GM12878 (cell line): ENCODE measurements around the gene DGKE. TPM values are rescaled to one million over a fixed set of nuclear protein-coding genes. Genes with fewer than 3 reads are reported as not detected.

Experiments used
- ATAC-seq: fragments of 200-7000 bp; cut with Tn5 transposase; 3 replicates; pipeline ENCODE4 v1.9.1; 2020; ENCODE audit warnings: mild to moderate bottlenecking, moderate library complexity
- BruUV-seq: library from RNA; stranded (reverse); fragments of 400-500 nt; replicated peaks from 2 replicates; lab custom pipeline; 2021; lab: Mats Ljungman, UMichigan
- CTCF ChIA-PET: fragments of 300-600 bp; sonication (Branson Sonifier 250); formaldehyde crosslinking; extraction: SDS; loops from one replicate; lab custom pipeline; 2021; ENCODE audit warnings: inconsistent platforms; lab: Yijun Ruan, JAX
- POLR2A ChIA-PET: fragments of 350-600 bp; formaldehyde crosslinking; extraction: SDS; loops from one replicate; lab custom pipeline; 2021; ENCODE audit warnings: inconsistent platforms; lab: Charles Lee
- RAD21 ChIA-PET: fragments of 300-600 bp; sonication (Branson Sonifier 250); formaldehyde crosslinking; loops from one replicate; lab custom pipeline; 2023; ENCODE audit warnings: antibody characterized with exemption; ENCODE audit not compliant: unreplicated experiment; lab: Charles Lee
- SMC1A ChIA-PET: fragments of 300-600 bp; sonication (Branson Sonifier 250); formaldehyde crosslinking; loops from one replicate; lab custom pipeline; 2023; ENCODE audit not compliant: unreplicated experiment, uncharacterized antibody; lab: Charles Lee
- DNase-seq: peaks from one replicate; pipeline ENCODE4 v3.0.0-alpha.2; 2011; ENCODE audit warnings: low read depth, low spot score
- FAIRE-seq: peaks from 3 replicates; lab custom pipeline; 2011; peaks lifted over from hg19 to GRCh38; lab: Jason Lieb, UNC
- H2AFZ ChIP-seq: 2 replicates; pipeline ENCODE4 v1.6.0; 2011; ENCODE audit warnings: low read depth, low read length, control low read depth; ENCODE audit not compliant: control insufficient read depth
- H3K27ac ChIP-seq: 2 replicates; pipeline ENCODE4 v1.5.1; 2011; ENCODE audit warnings: control low read depth; ENCODE audit not compliant: control insufficient read depth, insufficient read depth
- H3K27me3 ChIP-seq, 2 experiments: replicated peaks in 1 of 2; 2 replicates each; pipeline versions ENCODE4 v1.6.0 to v1.6.1; 2011; ENCODE audit warnings: low read length in 1 of 2; ENCODE audit not compliant: control insufficient read depth in 2 of 2, insufficient read depth in 2 of 2
- H3K36me3 ChIP-seq, 2 experiments: 2 replicates each; pipeline ENCODE4 v1.5.1; 2011; ENCODE audit warnings: low read length in 1 of 2; ENCODE audit not compliant: control insufficient read depth in 2 of 2, insufficient read depth in 2 of 2
- H3K4me1 ChIP-seq: 2 replicates; pipeline ENCODE4 v1.6.1; 2011; ENCODE audit warnings: mild to moderate bottlenecking, low read length, moderate library complexity, mixed read lengths; ENCODE audit not compliant: control insufficient read depth, insufficient read depth
- H3K4me2 ChIP-seq: 2 replicates; pipeline ENCODE4 v1.6.0; 2011; ENCODE audit warnings: control low read depth; ENCODE audit not compliant: control insufficient read depth, insufficient read depth
- H3K4me3 ChIP-seq: fragments of 200-600 bp; sonication (generic); 2 replicates; pipeline ENCODE4 v1.5.1; 2016
- H3K79me2 ChIP-seq: 2 replicates; pipeline ENCODE4 v1.6.0; 2011; ENCODE audit warnings: low read length; ENCODE audit not compliant: control insufficient read depth, insufficient read depth
- H3K9ac ChIP-seq: 2 replicates; pipeline ENCODE4 v1.8.0; 2011; ENCODE audit warnings: low read length, control low read depth, mixed read lengths; ENCODE audit not compliant: control insufficient read depth, insufficient read depth
- H3K9me3 ChIP-seq: replicated peaks from 3 replicates; pipeline ENCODE4 v1.5.1; 2011; ENCODE audit warnings: mild to moderate bottlenecking, low read length; ENCODE audit not compliant: control insufficient read depth, insufficient read depth
- H4K20me1 ChIP-seq: 2 replicates; pipeline ENCODE4 v1.6.0; 2011; ENCODE audit not compliant: control insufficient read depth, insufficient read depth
- ATF7 ChIP-seq: fragments of 450-650 bp; IDR thresholded peaks from 2 replicates; pipeline ENCODE4 v1.6.1; 2016; ENCODE audit warnings: low read depth, mild to moderate bottlenecking
- EGR1 ChIP-seq, 2 experiments: IDR thresholded peaks; 1 replicate in 1 of 2; 2 replicates in 1 of 2; pipeline ENCODE4 v1.6.1; 2011 to 2012; ENCODE audit warnings: low read depth in 2 of 2, low read length in 2 of 2, borderline replicate concordance in 1 of 2, mild to moderate bottlenecking in 1 of 2, moderate library complexity in 1 of 2
- ETV6 ChIP-seq, 2 experiments: fragments of 450-650 bp in 1 of 2; IDR thresholded peaks in 1 of 2; conservative IDR thresholded peaks in 1 of 2; 2 replicates each; pipeline ENCODE4 v1.6.1; 2014; ENCODE audit warnings: antibody characterized with exemption in 1 of 2, borderline replicate concordance in 1 of 2, low read depth in 1 of 2, mild to moderate bottlenecking in 1 of 2, moderate library complexity in 1 of 2
- HDGF ChIP-seq: fragments of 450-650 bp; IDR thresholded peaks from 2 replicates; pipeline ENCODE4 v1.6.1; 2016; ENCODE audit warnings: antibody characterized with exemption
- KAT2A ChIP-seq: conservative IDR thresholded peaks from 2 replicates; pipeline ENCODE4 v1.6.1; 2011; ENCODE audit warnings: low read depth, low read length; ENCODE audit not compliant: control insufficient read depth
- MYB ChIP-seq: fragments of 150-350 bp; IDR thresholded peaks from 2 replicates; pipeline ENCODE4 v1.6.1; 2014; ENCODE audit warnings: mild to moderate bottlenecking, low read depth, low read length, borderline replicate concordance
- SMARCA5 ChIP-seq: fragments of 450-650 bp; IDR thresholded peaks from 2 replicates; pipeline ENCODE4 v1.6.1; 2017; ENCODE audit warnings: mild to moderate bottlenecking
- ZNF207 ChIP-seq: fragments of 450-650 bp; IDR thresholded peaks from 2 replicates; pipeline ENCODE4 v1.6.1; 2014; ENCODE audit warnings: antibody characterized with exemption, mild to moderate bottlenecking, borderline replicate concordance
- WGBS: methylation state at CpG from one replicate; pipeline ENCODE4 v1.1.6; 2016; ENCODE audit warnings: low lambda C conversion rate; ENCODE audit not compliant: insufficient replicate concordance, insufficient coverage; ENCODE audit errors: missing lambda C conversion rate; 5-methylcytosine and 5-hydroxymethylcytosine counted together
- in situ Hi-C: fragments of 300-500 bp; cut with MboI; formaldehyde crosslinking; loops from 9 replicates; pipeline ENCODE4 v1.14.3; 2018; ENCODE audit warnings: mixed read lengths
- intact Hi-C: fragments of 100-400 bp; cut with micrococcal nuclease; formaldehyde crosslinking; loops from one replicate; pipeline ENCODE4 v1.14.2; 2022; ENCODE audit not compliant: unreplicated experiment
- polyA plus RNA-seq, 11 experiments: library from polyadenylated mRNA; depleted of rRNA in 4 of 11; unstranded in 6 of 11; stranded (reverse) in 5 of 11; fragments of >200 nt; fragmentation: Nextera tagmentation in 4 of 11; fragmentation: Illumina TruSeq in 1 of 11; extraction: Ambion mirVana in 4 of 11; extraction: Trizol in 1 of 11; gene quantifications; 1 replicate in 1 of 11; 2 replicates in 10 of 11; pipeline versions ENCODE4 v1.2.1 to v1.2.3, GENCODE V29; 2011 to 2016; ENCODE audit warnings: inconsistent platforms in 2 of 11, missing spikeins in 2 of 11, low read depth in 1 of 11
- total RNA-seq, 4 experiments: library from RNA; depleted of rRNA in 3 of 4; stranded (reverse); fragments of >200 nt in 3 of 4; fragmentation: Illumina TruSeq in 1 of 4; extraction: Trizol in 1 of 4; gene quantifications; 2 replicates each; pipeline versions ENCODE4 v1.2.1 to v1.2.3, GENCODE V29; 2013 to 2021
- TF ChIP-seq, protein P1 (sequence below): fragments of 450-650 bp; IDR thresholded peaks from 2 replicates; pipeline ENCODE4 v1.6.1; 2017; ENCODE audit warnings: antibody characterized with exemption, mild to moderate bottlenecking, moderate library complexity
- TF ChIP-seq, protein P2 (sequence below): fragments of 450-650 bp; IDR thresholded peaks from 2 replicates; pipeline ENCODE4 v1.6.1; 2017; ENCODE audit warnings: borderline replicate concordance
- TF ChIP-seq, protein P3 (sequence below): fragments of 450-650 bp; IDR thresholded peaks from 2 replicates; pipeline ENCODE4 v1.6.1; 2016; ENCODE audit warnings: mild to moderate bottlenecking
- TF ChIP-seq, protein P4 (sequence below): fragments of 450-650 bp; IDR thresholded peaks from 2 replicates; pipeline ENCODE4 v1.6.1; 2018; ENCODE audit warnings: borderline replicate concordance, mild to moderate bottlenecking; ENCODE audit not compliant: partially characterized antibody

DGKE gene
- total and polyA plus RNA-seq, 10 of the 15 experiments (the other 5 are each of a cell fraction or from before 2014, with no cell fraction given) = 2.8 to 18.0 (median 11.6) TPM

DNA sequence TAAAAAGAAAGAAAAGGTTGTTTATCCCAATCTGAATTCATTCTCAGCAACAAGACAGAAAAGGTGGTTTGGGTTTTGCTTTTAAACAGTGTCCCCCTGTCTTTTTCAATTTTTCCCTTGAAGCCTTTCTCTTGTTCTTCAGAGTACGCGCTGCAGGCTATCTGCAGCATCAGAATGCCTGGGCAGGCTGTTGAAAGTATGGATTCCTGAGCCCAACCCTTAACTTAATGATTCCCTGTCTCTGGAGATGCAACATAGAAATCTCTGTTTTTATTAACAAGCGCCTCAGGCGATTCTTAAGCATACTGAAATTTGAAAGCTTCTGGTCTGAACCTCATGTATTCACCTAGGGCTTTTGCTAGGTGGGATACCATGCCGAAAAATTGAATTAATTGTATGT lies 32.1 kb downstream of the DGKE start:
- H3K36me3 ChIP-seq = peaks cover 0 to 8% of the 10 kb centered on the region in 2 experiments; a peak in 2 of 4 replicates
- no peak overlapping the region for H2AFZ ChIP-seq
- intact Hi-C loops (no loop called here), in situ Hi-C loops (no loop called here)
- ChIA-PET SMC1A (interaction anchor here (1.2 kb wide), 2 partner anchors 10 to 46 kb away, joined by 3 to 5 read pairs; no protein-coding TSS in a partner anchor), CTCF (interaction anchor here (2.1 kb wide), 1 partner anchor 46 kb away, joined by 6 read pairs; no protein-coding TSS in a partner anchor), RAD21 (no interaction called here), POLR2A (no interaction called here)
- no peak overlapping the region for H3K9ac ChIP-seq
- no peaks in the 10 kb centered on the region for H3K27me3 ChIP-seq
- peaks cover 8% of the 10 kb centered on the region for H3K4me1 ChIP-seq
- TF ChIP-seq, protein P1, sequence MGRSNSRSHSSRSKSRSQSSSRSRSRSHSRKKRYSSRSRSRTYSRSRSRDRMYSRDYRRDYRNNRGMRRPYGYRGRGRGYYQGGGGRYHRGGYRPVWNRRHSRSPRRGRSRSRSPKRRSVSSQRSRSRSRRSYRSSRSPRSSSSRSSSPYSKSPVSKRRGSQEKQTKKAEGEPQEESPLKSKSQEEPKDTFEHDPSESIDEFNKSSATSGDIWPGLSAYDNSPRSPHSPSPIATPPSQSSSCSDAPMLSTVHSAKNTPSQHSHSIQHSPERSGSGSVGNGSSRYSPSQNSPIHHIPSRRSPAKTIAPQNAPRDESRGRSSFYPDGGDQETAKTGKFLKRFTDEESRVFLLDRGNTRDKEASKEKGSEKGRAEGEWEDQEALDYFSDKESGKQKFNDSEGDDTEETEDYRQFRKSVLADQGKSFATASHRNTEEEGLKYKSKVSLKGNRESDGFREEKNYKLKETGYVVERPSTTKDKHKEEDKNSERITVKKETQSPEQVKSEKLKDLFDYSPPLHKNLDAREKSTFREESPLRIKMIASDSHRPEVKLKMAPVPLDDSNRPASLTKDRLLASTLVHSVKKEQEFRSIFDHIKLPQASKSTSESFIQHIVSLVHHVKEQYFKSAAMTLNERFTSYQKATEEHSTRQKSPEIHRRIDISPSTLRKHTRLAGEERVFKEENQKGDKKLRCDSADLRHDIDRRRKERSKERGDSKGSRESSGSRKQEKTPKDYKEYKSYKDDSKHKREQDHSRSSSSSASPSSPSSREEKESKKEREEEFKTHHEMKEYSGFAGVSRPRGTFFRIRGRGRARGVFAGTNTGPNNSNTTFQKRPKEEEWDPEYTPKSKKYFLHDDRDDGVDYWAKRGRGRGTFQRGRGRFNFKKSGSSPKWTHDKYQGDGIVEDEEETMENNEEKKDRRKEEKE = no peak
- TF ChIP-seq HDGF (no peak), ZNF207 (no peak), MYB (no peak), KAT2A (no peak), EGR1 (IDR thresholded peaks at IDR 0.05; ENCODE audit: borderline replicate concordance in 1 of 2, low read depth in 2 of 2, low read length in 2 of 2) (no peak), ETV6 (conservative IDR thresholded peaks at IDR 0.05 in 1 of 2, IDR thresholded peaks at IDR 0.05 in 1 of 2; ENCODE audit: borderline replicate concordance in 1 of 2, low read depth in 1 of 2) (no peak), ATF7 (no peak), SMARCA5 (no peak)
- TF ChIP-seq, protein P2, sequence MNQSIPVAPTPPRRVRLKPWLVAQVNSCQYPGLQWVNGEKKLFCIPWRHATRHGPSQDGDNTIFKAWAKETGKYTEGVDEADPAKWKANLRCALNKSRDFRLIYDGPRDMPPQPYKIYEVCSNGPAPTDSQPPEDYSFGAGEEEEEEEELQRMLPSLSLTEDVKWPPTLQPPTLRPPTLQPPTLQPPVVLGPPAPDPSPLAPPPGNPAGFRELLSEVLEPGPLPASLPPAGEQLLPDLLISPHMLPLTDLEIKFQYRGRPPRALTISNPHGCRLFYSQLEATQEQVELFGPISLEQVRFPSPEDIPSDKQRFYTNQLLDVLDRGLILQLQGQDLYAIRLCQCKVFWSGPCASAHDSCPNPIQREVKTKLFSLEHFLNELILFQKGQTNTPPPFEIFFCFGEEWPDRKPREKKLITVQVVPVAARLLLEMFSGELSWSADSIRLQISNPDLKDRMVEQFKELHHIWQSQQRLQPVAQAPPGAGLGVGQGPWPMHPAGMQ = no peak
- TF ChIP-seq, protein P3, sequence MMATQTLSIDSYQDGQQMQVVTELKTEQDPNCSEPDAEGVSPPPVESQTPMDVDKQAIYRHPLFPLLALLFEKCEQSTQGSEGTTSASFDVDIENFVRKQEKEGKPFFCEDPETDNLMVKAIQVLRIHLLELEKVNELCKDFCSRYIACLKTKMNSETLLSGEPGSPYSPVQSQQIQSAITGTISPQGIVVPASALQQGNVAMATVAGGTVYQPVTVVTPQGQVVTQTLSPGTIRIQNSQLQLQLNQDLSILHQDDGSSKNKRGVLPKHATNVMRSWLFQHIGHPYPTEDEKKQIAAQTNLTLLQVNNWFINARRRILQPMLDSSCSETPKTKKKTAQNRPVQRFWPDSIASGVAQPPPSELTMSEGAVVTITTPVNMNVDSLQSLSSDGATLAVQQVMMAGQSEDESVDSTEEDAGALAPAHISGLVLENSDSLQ = no peak
- TF ChIP-seq, protein P4, sequence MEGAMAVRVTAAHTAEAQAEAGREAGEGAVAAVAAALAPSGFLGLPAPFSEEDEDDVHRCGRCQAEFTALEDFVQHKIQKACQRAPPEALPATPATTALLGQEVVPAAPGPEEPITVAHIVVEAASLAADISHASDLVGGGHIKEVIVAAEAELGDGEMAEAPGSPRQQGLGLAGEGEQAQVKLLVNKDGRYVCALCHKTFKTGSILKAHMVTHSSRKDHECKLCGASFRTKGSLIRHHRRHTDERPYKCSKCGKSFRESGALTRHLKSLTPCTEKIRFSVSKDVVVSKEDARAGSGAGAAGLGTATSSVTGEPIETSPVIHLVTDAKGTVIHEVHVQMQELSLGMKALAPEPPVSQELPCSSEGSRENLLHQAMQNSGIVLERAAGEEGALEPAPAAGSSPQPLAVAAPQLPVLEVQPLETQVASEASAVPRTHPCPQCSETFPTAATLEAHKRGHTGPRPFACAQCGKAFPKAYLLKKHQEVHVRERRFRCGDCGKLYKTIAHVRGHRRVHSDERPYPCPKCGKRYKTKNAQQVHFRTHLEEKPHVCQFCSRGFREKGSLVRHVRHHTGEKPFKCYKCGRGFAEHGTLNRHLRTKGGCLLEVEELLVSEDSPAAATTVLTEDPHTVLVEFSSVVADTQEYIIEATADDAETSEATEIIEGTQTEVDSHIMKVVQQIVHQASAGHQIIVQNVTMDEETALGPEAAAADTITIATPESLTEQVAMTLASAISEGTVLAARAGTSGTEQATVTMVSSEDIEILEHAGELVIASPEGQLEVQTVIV = no peak
- no peaks in the 10 kb centered on the region for H3K79me2 ChIP-seq
- BruUV-seq = no TSS peak
- H3K4me3 ChIP-seq = no peak overlapping the region
- no peaks in the 10 kb centered on the region for H4K20me1 ChIP-seq
- peaks cover 8% of the 10 kb centered on the region for H3K9me3 ChIP-seq
- H3K4me2 ChIP-seq = no peak overlapping the region
- ATAC-seq (no peak), FAIRE-seq (no peak), DNase-seq (no peak)
- 99% methylated on average over 5 of the region's 5 CpGs for WGBS
- no peak overlapping the region for H3K27ac ChIP-seq
